ENCODE measurements around the gene CCDC187.
"Not testable (repeated sequence)": the region's sequence is repeated elsewhere in the genome, so short reads cannot be mapped to it uniquely, and the experiment has no call there.

CCDC187 gene

DNA sequence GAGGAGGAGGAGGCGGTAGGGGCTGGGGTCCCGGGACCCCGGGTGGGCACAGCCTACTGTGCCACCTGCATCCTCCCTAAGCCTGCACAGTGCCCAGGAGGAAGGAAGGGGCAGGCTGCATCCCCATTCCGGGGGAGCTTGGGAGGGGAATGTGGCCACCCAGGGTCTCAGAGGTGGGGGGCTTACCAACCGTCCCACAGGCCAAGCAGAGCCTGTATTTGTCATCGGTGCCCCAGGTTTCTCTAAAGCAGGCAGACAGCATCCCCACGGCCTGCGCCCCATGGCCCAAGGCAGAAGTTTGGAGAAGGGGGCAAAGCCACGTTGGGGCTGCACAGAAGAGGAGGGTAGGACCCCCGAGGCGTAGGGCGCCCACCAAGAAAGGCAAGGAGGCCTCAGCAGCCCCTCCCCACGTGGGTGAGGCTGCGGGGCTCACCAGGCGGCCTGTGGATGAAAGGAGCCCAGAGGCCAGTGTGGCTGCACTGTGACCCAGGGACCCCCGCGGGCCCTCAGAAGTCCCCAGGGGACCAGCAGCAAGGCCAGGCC, 22.9 kb upstream of the CCDC187 start:
- no peak for DNase-seq

DNA sequence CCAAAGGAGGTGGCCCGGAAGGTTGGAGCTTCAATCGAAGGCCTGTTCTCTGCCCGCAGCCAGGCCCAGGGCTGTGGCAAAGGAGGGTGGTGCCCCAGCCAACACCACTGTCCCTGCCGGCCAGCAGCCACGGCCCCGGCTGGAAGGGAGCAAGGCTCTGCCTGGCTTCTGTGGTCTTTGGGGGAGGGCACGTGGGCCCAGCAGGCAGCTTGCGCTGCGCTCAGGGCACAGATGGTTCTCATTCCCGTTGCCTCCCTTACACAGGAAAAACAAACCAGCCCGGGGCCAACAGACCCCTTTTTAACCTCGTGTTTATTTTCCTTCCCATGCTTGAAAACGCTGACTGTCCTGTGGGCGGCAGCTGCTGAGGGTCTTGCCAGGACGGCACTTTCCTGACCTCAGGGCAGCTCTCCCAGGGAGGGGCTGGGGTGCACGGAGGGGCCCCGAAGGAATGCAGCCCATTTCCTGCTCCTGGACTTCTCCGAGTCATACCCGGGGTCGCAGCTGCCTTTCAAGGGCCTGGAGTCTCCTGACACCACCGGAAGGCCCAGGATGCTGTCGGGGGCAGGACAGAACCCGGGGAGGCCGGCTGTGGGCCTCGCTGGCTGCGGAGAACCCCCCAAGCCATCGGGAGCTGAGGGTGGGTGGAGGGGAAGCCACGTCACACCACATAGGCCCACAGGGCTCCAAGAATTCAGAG, 22.3 kb upstream of the CCDC187 start:
- DNase-seq: no peak

DNA sequence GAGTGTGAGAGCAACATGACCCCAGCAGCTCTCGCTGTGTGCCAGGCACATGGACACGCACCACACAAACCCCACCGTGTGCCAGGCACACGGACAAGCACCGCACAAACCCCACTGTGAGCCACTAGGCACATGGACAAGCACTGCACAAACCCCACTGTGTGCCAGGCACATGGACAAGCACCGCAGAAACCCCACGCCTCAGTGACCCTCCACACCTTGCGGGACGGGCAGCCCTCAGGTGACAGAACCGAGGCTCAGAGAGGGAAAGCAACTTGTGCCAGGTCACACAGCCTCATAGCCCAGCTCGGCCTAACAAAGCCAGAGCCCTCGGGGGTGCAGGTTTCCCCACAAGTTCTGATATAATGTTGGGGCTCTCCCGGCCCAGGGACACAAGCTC, 21.5 kb upstream of the CCDC187 start:
- DNase-seq: no peak

DNA sequence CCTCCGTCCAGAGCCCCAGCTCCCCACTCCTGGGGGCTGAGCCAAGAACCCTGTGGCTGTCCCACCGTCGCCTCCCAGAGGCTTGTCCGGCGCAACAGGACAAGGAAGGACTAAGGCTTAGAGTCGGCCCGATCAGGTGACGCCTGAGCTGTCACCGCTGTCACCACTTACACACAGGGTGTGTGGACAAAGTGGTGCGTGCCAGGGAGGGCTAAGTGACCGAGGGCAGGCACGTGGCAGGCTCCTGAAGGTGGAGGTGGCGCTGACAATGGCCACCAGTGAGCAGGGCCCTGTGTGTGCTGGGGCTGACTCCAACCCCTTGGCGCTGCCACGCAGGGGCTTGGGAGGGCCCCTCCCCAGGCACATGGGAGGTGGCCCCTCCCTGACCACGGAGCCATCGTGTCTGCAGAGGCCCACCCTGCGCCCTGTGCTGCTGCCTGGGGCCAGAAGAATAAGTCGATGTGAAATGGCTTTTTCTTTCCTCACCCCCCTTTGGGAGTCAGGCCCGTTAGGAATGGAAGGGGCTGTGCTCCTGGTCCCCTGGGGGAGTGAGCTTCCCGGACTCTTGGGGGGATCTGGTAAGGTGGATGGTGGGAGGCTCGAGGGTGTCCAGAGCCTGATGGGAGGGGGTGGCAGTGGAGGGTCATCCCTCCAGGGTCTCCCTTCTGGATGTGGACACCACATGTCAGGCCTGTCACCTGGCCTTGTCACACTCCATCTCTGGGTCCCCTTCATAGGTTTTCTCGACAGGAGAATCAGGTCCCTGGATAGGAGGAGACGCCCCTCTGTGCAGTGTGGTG, 20.8 kb upstream of the CCDC187 start:
- no peak for DNase-seq

DNA sequence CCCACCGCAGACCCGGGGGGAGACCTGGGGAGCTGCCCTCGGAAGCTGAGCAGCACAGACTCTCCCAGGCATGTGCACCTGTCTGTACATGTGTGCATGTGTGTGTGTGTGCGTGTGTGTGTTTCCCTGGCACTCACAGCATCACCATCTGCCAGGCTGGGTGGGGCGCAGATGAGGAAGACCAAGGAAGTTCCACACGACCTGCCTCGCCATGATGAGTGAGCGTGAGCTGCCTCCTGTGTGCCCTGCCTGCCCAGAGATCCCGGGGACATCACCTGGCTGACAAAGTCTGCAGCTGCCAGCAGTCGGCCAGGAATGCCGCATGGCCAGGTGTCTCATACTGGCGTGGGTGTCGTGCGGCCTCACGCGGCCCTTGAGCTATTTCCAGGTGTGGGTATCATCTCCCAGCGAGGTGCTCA, 19.5 kb upstream of the CCDC187 start:
- no peak for DNase-seq

DNA sequence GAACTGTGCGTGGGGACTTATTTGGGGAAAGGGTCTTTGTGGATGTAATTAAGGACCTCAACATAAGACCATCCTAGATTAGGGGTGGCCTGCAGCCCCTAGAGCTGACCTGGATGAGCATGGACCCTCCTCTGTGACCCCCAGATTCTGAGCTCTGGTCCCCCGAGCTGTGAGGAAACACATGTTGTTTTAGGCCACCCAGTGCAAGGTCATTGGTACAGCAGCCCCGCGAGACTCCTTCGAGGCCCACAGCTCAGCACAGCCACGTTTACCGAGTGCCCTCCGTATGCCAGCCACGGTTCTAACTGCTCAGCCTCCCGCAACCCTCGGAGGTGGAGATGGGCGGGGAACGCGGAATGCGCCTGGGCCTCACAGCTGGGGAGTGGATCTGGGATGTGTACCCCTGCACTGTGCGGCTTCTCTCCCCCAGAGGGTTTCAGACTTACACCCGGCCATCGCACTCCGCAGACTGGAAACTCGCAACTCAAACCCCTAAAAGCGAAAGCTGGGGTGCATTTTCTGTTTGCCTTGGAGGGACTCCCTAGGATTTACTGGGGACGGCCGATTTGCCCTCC, 18.9 kb upstream of the CCDC187 start:
- no peak for DNase-seq

DNA sequence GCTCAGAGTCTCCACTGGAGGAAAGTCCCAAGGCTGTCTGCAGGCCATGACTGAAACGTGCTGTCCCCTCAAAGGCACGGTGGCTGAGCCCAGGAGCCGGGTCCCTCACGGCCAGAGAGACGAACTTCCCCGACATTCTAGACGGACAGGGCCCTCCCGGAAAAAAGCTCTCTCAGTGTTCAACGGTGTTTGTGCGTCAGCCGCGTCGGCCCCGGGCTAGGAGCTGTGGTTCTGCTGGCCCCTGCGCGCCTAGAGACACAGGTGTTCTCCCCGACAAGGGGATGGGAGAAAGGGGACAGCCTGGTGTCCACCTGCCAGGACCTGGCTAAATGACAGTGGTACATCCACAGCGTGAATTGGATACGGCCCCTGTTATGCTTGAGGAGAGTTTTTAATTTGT, 17.7 kb upstream of the CCDC187 start:
- DNase-seq: no peak

DNA sequence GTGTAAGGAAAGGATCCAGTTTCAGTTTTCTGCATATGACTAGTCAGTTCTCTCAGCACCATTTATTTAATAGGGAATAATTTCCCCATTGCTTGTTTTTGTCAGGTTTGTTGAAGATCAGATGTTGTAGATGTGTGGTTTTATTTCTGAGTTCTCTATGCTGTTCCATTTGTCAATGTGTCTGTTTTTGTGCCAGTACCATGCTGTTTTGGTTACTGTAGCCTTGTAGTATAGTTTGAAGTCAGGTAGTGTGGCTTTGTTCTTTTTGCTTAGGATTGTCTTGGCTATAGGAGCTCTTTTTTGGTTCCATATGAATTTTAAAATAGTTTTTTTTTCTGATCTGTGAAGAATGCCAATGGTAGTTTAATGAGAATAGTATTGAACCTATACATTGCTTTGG, 17.1 kb upstream of the CCDC187 start:
- DNase-seq: not testable (repeated sequence)

DNA sequence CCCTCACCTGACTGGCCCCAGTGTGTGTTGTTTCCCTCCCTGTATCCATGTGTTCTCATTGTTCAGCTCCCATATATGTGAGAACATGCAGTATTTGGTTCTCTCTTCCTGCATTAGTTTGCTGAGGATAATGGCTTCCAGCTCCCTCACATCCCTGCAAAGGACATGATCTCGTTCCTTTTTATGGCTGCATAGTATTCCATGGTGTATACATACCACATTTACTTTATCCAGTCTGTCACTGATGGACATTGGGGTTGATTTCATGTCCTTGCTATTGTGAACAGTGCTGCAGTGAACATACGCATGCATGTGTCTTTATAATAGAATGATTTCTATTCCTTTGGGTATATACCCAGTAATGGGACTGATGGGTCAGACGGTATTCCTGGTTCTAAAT, 16.1 kb upstream of the CCDC187 start:
- DNase-seq: not testable (repeated sequence)

DNA sequence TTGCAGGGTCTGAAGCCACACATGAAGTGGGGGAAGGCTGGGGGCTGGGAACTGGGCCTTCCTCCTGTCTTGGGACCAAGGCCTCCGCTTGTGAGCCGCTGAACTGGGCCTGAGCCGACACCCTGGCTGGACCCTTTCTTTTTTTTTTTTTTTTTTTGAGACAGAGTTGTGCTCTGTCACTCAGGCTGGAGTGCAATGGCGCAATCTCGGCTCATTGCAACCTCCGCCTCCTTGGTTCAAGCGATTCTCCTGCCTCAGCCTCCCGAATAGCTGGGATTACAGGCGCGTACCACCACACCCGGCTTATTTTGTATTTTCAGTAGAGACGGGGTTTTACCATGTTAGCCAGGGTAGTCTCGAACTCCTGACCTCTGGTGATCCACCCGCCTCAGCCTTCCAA, 15.3 kb upstream of the CCDC187 start:
- not testable (repeated sequence) for DNase-seq

DNA sequence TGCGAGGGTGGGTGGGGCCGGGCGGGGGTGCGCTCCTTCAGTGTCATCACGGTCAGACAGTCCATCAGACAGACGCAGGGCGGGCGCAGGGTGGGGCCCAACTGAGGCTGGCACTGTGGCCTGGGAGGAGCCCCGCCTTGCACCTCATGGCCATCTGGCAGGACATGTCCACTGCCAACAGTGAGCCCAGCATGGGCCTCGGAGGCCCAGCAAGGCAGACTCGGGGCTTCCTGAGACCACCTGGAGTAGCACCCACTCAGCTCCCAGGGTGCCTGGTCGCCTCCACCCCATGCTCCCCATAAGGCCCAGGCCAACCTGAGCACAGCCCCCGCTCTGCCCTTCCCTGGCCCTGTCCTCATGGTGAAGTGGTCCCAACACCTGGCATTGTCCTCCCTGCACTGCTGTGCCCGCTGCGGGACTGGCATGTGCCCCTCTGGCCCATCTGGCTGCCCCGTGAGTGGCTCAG, 14.9 kb upstream of the CCDC187 start:
- DNase-seq: no peak

DNA sequence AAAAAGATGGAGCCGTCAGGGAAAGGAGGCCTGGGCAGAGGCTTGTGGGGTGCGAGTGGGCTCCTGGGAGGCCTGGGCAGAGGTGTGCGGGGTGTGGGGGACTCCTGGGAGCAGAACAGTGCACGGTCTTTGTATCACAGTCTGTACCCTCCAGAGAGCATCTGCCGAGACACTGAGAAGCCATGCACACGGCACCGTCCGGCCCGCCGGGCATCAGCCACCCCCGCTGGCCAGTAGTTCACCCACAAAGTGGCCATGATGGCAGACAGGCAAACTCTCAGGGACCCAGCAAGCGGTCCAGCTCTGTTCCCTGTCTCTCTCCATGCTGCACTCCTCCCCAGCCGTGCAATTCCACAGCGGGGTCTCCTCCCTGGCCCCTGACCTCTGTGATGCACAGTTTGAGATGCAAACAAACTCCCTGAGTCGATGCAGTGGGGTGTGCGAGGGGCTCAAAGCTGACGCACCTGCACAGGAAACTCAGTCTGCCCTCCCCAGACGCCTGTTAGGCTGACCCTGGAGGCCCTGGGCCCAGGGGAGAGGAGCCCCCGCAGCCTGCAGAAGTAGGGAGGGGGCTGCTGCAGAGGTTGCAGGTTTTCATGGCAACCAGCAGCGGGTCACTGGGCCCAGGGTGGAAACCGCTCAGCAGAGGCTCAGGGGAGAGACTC, 14.3 kb upstream of the CCDC187 start:
- DNase-seq: no peak

DNA sequence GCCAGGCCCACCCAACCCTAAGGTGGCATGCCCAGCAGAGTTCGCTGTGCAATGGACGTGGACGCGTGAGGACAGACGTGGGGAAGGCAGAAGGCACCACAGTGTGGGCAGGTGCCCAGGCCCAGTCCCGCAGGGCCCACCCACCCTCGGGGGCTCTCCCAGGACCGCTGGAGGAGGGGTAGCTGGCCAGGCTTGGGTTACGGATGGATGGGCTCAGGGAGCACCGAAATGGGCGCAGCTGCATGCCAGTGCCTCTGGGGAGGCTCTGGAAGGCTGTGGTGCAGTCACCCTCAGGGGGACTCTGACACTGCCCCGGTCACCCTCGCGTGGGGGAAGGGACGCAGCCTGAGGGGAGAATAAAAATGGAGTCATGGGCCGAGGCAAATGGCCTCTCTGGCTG, 13.8 kb upstream of the CCDC187 start:
- no peak for DNase-seq

DNA sequence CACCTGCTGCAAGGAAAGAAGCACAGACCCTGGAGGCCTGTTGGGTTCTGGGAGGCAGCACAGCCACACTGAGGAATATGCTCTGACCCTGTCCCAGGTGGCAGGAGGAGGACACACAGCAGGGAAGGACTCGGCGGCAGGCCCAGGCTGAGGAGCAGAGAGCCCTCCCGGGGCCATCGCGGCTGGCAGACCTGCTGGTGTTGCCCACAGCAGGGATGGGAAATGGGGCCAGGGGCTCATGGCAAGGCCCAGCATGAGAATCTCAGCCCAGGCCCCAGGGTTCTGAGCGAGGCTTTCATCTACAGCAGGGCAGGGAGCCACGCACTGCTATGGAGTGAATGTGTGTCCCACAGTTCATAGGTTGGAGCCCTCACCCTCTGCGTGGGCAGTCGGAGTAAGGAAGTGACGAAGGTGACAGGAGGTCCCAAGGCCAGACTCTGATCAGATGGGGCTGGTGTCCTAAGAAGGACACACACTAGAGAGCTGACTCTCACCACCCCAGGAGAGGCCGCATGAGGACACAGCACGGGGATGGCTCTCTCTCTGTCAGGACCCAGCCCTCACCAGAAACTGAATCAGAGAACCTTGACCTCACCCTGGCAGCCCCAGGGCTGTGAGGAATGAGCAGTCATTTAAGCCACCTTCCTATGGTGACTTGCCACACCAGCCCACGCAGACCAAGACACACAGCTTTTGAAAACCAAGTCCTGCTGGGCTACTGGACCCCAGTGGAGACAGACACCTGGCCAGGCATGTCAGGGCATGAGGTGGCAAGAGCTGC, 13.2 kb upstream of the CCDC187 start:
- DNase-seq: no peak

DNA sequence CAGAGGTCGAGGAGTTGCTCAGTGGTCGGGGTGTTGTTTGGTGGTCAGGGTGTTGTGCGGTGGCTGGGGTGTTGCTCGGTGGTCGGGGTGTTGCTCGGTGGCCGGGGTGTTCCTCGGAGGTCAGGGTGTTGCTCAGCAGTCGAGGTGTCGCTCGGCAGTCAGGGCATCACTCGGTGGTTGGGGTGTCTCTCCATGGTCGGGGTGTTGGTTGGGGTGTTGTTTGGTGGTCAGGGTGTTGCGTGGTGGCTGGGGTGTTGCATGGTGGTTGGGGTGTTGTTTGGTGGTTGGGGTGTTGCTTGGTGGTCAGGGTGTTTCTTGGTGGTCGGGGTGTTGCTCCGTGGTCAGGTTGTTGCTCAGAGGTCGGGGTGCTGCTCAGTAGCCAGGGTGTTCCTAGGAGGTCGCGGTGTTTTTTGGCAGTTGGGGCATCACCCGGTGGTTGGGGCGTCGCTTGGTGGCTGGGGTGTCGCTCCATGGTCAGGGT, 12.4 kb upstream of the CCDC187 start:
- no peak for DNase-seq

DNA sequence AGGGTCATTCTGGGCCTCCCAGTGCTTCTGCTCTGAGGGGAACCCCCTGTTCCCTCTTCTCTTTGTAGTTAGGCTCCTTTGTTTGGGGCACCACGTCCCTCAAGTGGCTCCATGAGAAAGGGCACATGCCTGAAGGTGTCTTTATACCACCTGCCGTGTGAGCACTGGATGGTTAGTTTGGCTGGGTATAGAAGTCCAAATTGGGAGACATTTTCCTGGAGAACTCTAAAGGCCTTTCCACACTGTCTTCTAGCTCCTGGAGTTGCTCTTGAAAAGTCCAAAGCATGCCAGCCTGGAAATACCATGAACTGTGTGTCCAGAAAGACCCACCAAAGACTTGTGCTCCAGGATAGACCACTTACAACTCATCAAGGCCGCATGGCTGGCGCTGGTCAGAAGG, 11.1 kb upstream of the CCDC187 start:
- no peak for DNase-seq

DNA sequence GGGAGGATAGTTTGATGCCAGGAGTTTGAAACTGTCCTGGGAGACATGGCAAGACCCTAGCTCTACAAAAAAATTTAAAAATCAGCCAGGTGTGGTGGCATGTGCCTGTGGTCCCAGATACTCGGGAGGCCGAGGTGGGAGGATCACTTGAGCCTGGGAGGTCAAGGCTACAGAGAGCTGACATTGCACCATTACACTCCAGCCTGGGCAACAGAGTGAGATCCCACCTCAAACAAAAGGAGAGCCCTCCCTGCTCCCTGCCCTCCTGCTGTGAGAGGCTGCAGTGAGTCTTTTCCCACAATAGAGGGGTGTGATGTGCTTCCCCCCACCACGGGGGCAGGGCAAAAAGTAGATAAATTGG, 10.1 kb upstream of the CCDC187 start:
- no peak for DNase-seq

DNA sequence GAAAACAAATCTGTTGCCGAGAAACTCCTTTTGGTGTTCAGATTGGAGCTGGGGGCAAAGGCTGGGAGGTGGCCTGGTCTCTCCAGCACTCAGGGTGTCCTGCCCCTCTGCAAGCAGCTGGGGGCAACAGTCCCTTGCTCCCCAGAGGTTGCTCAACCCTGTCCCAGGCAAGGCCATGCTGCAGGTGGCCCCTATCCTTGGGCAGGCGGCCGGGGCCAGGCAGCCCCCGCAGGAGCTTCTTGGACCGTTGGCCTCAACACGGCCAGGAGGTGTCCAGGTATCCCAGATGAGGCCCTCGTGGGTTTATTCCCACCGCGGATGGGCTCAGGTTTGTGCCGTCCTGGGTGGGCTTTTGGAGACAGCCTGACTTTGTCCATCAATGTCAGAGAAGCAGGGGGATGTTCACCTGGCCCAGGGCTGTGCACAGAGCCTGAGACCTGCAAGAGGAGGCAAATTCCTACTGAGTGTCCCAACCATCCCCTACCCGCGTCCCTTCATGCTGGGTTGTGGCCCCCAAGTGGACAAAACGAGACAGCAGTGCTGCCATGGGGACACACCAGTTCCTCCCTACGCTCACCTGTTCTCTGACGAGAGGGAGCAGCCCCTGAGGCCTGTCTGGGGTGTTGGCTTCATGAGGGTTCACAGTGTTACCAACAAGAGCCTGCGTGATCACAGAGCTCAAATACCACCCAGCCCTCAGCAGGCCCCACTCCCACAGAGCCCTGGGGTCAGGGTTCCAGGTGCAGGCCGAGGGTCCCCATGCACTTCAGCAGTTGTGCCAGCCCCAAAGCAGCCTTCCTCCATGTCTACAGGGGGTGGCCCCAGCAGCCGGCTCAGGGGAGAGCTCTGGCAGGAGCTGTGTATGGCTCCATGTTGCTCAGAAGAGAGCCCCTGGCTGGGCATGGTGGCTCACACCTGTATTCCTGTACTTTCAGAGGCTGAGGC, 9.5 kb upstream of the CCDC187 start:
- DNase-seq: no peak

DNA sequence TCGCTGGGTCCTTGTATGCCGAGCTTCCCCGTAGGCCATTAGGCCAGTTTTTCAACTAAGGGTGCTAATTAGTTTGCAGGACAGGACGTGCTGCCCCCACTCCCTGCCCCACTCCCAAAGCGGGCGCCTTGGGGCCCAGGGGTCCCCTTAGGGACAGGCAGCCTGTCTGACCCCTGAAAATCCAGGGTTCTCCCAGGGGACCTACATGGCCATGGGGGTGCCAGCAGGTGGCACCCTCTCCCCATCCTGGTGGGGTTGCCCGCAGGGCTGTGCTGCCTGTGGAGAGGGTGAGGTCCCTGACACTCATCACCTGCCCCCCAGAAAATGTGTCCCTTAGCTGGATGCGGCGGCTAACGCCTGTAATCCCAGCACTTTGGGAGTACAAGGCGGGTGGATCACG, 8.5 kb upstream of the CCDC187 start:
- peak; percentile 24 for DNase-seq

DNA sequence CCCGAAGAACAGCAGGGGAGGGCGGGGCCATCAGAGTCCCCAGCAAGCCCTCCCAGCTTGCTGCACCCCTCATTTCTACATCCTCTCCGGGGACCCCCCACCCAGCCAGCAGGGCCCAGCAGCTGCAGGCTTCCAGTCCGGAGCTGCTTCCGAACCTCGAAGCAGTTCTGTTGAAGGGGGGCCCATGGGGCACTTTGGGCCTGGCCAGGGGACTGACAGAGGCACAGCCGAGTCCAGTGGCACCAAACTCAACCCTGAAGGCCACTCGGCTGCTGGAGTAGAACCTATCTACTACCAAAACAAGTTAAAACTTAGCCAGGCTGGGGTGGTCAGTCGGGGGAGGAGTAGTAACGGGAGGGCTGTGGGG, 8.1 kb upstream of the CCDC187 start:
- no peak for DNase-seq
